Neural progenitor cell (in vitro differentiated cells): ENCODE results near the gene FBXL17. TPM values are rescaled to one million over a fixed set of nuclear protein-coding genes. Genes with fewer than 3 reads are reported as not detected.

ENCODE experiments used
- DNase-seq: peaks from one replicate; pipeline ENCODE4 v3.0.0-alpha.2; 2016; ENCODE audit warnings: low spot score
- H2AFZ ChIP-seq: fragments of 200-600 bp; sonication (generic); replicated peaks from 2 replicates; pipeline ENCODE4 v1.6.1; 2016; ENCODE audit warnings: antibody characterized with exemption
- H3F3A ChIP-seq: fragments of 200-600 bp; sonication (generic); 2 replicates; pipeline ENCODE4 v1.6.1; 2016; ENCODE audit warnings: antibody characterized with exemption, low read depth
- H3K27ac ChIP-seq: fragments of 200-600 bp; sonication (generic); 2 replicates; pipeline ENCODE4 v1.5.1; 2016; ENCODE audit warnings: mild to moderate bottlenecking
- H3K27me3 ChIP-seq: fragments of 200-600 bp; sonication (generic); 2 replicates; pipeline ENCODE4 v1.6.1; 2016; ENCODE audit warnings: mild to moderate bottlenecking, moderate library complexity
- H3K36me3 ChIP-seq: fragments of 200-600 bp; sonication (generic); 2 replicates; pipeline ENCODE4 v1.5.1; 2016
- H3K4me1 ChIP-seq: fragments of 200-600 bp; sonication (generic); 2 replicates; pipeline ENCODE4 v1.6.1; 2016; ENCODE audit warnings: mixed run types
- H3K4me2 ChIP-seq: fragments of 200-600 bp; sonication (generic); 2 replicates; pipeline ENCODE4 v1.6.1; 2016
- H3K4me3 ChIP-seq: fragments of 200-600 bp; sonication (generic); 2 replicates; pipeline ENCODE4 v1.5.1; 2016
- H3K79me2 ChIP-seq: fragments of 200-600 bp; sonication (generic); 2 replicates; pipeline ENCODE4 v1.6.1; 2016; ENCODE audit warnings: low read depth
- H3K9ac ChIP-seq: fragments of 200-600 bp; sonication (generic); 2 replicates; pipeline ENCODE4 v1.6.1; 2016
- H3K9me3 ChIP-seq: fragments of 200-600 bp; sonication (generic); 2 replicates; pipeline ENCODE4 v1.5.1; 2016; ENCODE audit warnings: low read depth
- H4K20me1 ChIP-seq: fragments of 200-600 bp; sonication (generic); 2 replicates; pipeline ENCODE4 v1.6.1; 2016; ENCODE audit warnings: low read depth
- H3K27ac Mint-ChIP-seq: 3 replicates; pipeline ENCODE4 v1.8.0; 2021; ENCODE audit warnings: mixed read lengths
- H3K27me3 Mint-ChIP-seq: 2 replicates; pipeline ENCODE4 v1.8.0; 2022; ENCODE audit warnings: low read depth, mild to moderate bottlenecking, inconsistent platforms, moderate library complexity, mixed read lengths; ENCODE audit not compliant: insufficient read depth
- H3K36me3 Mint-ChIP-seq: 3 replicates; pipeline ENCODE4 v1.8.0; 2021; ENCODE audit warnings: mixed read lengths
- H3K4me1 Mint-ChIP-seq: 3 replicates; pipeline ENCODE4 v1.8.0; 2021; ENCODE audit warnings: mixed read lengths
- H3K4me3 Mint-ChIP-seq: 3 replicates; pipeline ENCODE4 v1.8.0; 2021; ENCODE audit warnings: mild to moderate bottlenecking, moderate library complexity, mixed read lengths
- H3K9me3 Mint-ChIP-seq: 3 replicates; pipeline ENCODE4 v1.8.0; 2020; ENCODE audit warnings: mixed read lengths
- CTCF ChIP-seq: fragments of 200-600 bp; sonication (generic); IDR thresholded peaks from 2 replicates; pipeline ENCODE4 v1.5.1; 2017; ENCODE audit warnings: antibody characterized with exemption, mild to moderate bottlenecking
- EZH2 ChIP-seq: fragments of 200-600 bp; sonication (generic); IDR thresholded peaks from 2 replicates; pipeline ENCODE4 v1.6.1; 2017; ENCODE audit warnings: antibody characterized with exemption, mild to moderate bottlenecking, moderate library complexity
- EZH2phosphoT487 ChIP-seq: fragments of 200-600 bp; sonication (generic); IDR thresholded peaks from 2 replicates; pipeline ENCODE4 v1.6.1; 2017; ENCODE audit warnings: antibody characterized with exemption
- total RNA-seq: library from RNA; depleted of rRNA; stranded (reverse); fragments of >200 nt; gene quantifications from 2 replicates; pipeline ENCODE4 v1.2.3, GENCODE V29; 2015; ENCODE audit warnings: low replicate concordance

Gene FBXL17
- total RNA-seq, 1 donor from 2014 or later = 7.6 TPM

DNA sequence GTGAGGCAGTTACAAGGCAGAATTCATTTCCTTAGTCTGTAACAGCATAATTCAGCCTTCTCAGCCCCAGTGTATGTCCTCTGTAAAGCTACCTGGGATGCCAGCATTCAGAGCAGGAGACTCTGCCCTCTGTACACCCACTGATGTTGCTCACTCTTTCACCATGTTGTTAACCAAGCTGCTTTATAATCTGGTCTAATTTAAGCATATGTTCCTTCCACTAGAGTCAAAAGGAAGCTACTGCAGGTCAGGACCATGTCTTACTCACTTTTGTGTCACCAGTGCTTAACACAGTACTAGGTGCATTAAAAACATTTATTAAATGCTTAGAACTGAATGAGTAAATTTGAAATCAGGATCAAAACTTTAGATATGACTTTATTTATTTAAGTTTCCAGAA, 185.6 kb downstream of the FBXL17 start:
- no peaks in the 10 kb centered on the region for H3K9me3 Mint-ChIP-seq
- no peaks in the 10 kb centered on the region for H3K27me3 Mint-ChIP-seq
- Histone ChIP-seq H3K9me3 (no peaks in the 10 kb centered on the region), H3K4me2 (peak overlapping the region; percentile 26), H2AFZ (no peak overlapping the region), H3K9ac (no peak overlapping the region), H3K36me3 (no peaks in the 10 kb centered on the region), H3K79me2 (no peaks in the 10 kb centered on the region), H3K4me1 (peaks cover 33% of the 10 kb centered on the region), H3F3A (peaks cover 20% of the 10 kb centered on the region), H3K27me3 (no peaks in the 10 kb centered on the region), H3K4me3 (no peak overlapping the region), H4K20me1 (no peaks in the 10 kb centered on the region), H3K27ac (peak overlapping the region; percentile 84)
- no peak for DNase-seq
- peaks cover 32% of the 10 kb centered on the region for H3K4me1 Mint-ChIP-seq
- no peaks in the 10 kb centered on the region for H3K36me3 Mint-ChIP-seq
- no peak overlapping the region for H3K27ac Mint-ChIP-seq
- TF ChIP-seq EZH2 (no peak), EZH2phosphoT487 (no peak), CTCF (no peak)
- H3K4me3 Mint-ChIP-seq = no peak overlapping the region

DNA sequence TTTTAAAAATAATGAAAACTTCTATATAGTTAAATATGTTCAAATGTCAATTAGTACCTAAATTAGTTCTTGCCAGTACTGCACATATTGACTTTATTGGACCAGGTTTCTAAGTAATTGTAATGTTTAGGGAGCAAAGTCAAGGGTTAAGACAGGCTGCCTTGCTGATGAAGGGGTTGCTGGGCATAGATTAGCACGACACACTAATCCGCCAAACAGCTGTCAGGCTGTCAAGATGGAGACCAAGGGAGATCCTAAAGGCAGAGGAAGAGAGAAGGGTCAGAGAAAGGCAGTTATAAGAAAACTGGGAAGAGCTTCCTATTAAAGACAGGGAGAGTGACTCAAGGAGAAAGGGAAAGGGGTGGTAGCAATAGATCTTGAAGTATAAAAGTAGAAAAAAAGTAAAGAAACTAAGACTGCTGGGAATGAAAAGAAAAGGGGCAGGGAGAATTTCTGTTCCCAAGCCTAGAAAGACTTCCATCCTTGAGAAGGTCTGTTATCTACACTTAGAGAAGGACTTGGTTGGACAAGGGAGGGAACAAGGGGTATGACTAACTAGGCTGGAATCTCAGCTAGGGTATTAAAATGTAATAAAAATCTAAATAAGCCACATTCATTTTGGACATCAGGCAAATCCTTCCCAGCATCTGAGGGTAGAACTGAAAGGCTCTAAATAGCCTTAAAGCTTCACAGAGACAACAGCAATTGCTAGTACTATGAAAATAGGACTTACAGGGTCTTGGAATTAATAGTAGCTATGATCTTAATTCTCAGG, 188.7 kb downstream of the FBXL17 start:
- Mint-ChIP-seq H3K9me3 (no peaks in the 10 kb centered on the region), H3K36me3 (peaks cover 3% of the 10 kb centered on the region), H3K4me3 (no peak overlapping the region), H3K27ac (peak overlapping the region; percentile 14), H3K27me3 (no peaks in the 10 kb centered on the region), H3K4me1 (peaks cover 20% of the 10 kb centered on the region)
- Histone ChIP-seq H3K9ac (no peak overlapping the region), H3K4me3 (no peak overlapping the region), H3F3A (peaks cover 10% of the 10 kb centered on the region), H3K36me3 (no peaks in the 10 kb centered on the region), H3K79me2 (no peaks in the 10 kb centered on the region), H2AFZ (no peak overlapping the region), H3K9me3 (no peaks in the 10 kb centered on the region), H3K27ac (no peak overlapping the region), H3K4me2 (no peak overlapping the region), H3K4me1 (peaks cover 16% of the 10 kb centered on the region), H4K20me1 (no peaks in the 10 kb centered on the region), H3K27me3 (no peaks in the 10 kb centered on the region)
- DNase-seq = no peak
- TF ChIP-seq EZH2 (no peak), CTCF (no peak), EZH2phosphoT487 (no peak)

GRCh38 chr5:108184940-108185339, 197.0 kb downstream of the FBXL17 start:
- Mint-ChIP-seq H3K4me3 (no peak overlapping the region), H3K4me1 (no peaks in the 10 kb centered on the region), H3K9me3 (peaks cover 6% of the 10 kb centered on the region), H3K27me3 (no peaks in the 10 kb centered on the region), H3K27ac (no peak overlapping the region), H3K36me3 (peaks cover 18% of the 10 kb centered on the region)
- H2AFZ ChIP-seq = no peak overlapping the region
- TF ChIP-seq CTCF = no peak
- no peak for TF ChIP-seq EZH2
- TF ChIP-seq EZH2phosphoT487 = no peak
- no peak overlapping the region for H3K4me2 ChIP-seq
- no peaks in the 10 kb centered on the region for H3K79me2 ChIP-seq
- H3K4me3 ChIP-seq = no peak overlapping the region
- no peaks in the 10 kb centered on the region for H3K4me1 ChIP-seq
- DNase-seq = no peak
- H3K27me3 ChIP-seq = no peaks in the 10 kb centered on the region
- no peaks in the 10 kb centered on the region for H3K9me3 ChIP-seq
- H3K27ac ChIP-seq = no peak overlapping the region
- no peaks in the 10 kb centered on the region for H3F3A ChIP-seq
- no peaks in the 10 kb centered on the region for H3K36me3 ChIP-seq
- H3K9ac ChIP-seq = no peak overlapping the region
- H4K20me1 ChIP-seq = no peaks in the 10 kb centered on the region
